PC-9 (cell line): ENCODE results near the gene TRIP12. TPM values are rescaled to one million over a fixed set of nuclear protein-coding genes. Genes with fewer than 3 reads are reported as not detected.

Experiments used
- BruUV-seq: library from RNA; stranded (reverse); fragments of 400-500 nt; replicated peaks from 2 replicates; lab custom pipeline; 2021; lab: Mats Ljungman, UMichigan
- CTCF ChIA-PET: fragments of 300-600 bp; sonication (Branson Sonifier 250); formaldehyde crosslinking; loops from one replicate; lab custom pipeline; 2022; ENCODE audit warnings: antibody characterized with exemption; lab: Charles Lee
- POLR2A ChIA-PET: fragments of 300-600 bp; sonication (Branson Sonifier 250); formaldehyde crosslinking; loops from one replicate; lab custom pipeline; 2022; ENCODE audit warnings: antibody characterized with exemption; ENCODE audit not compliant: unreplicated experiment; lab: Charles Lee
- DNase-seq, 2 experiments: peaks; one replicate each; pipeline versions ENCODE4 v3.0.0 to v3.0.0-alpha.2; 2015 to 2022; ENCODE audit warnings: mixed read lengths in 1 of 2
- H2AFZ ChIP-seq: fragments of 200-600 bp; sonication (generic); 2 replicates; pipeline ENCODE4 v1.8.1; 2017; ENCODE audit warnings: antibody characterized with exemption
- H3F3A ChIP-seq: fragments of 200-600 bp; sonication (generic); 2 replicates; pipeline ENCODE4 v1.8.1; 2017; ENCODE audit warnings: antibody characterized with exemption, mild to moderate bottlenecking, low read depth; ENCODE audit not compliant: insufficient read depth
- H3K27ac ChIP-seq: fragments of 200-600 bp; sonication (generic); 2 replicates; pipeline ENCODE4 v1.6.1; 2016; ENCODE audit warnings: mixed run types
- H3K27me3 ChIP-seq: fragments of 200-600 bp; sonication (generic); 2 replicates; pipeline ENCODE4 v1.6.1; 2016; ENCODE audit warnings: low read depth, mixed run types; ENCODE audit not compliant: insufficient read depth
- H3K36me3 ChIP-seq: fragments of 200-600 bp; sonication (generic); 2 replicates; pipeline ENCODE4 v1.6.1; 2016; ENCODE audit warnings: low read depth, mixed run types
- H3K4me1 ChIP-seq: fragments of 200-600 bp; sonication (generic); replicated peaks from 2 replicates; pipeline ENCODE4 v1.6.1; 2016; ENCODE audit warnings: mixed run types; ENCODE audit not compliant: insufficient read depth
- H3K4me2 ChIP-seq: fragments of 200-600 bp; sonication (generic); 2 replicates; pipeline ENCODE4 v1.6.1; 2017; ENCODE audit warnings: mixed run types
- H3K4me3 ChIP-seq: fragments of 200-600 bp; sonication (generic); 2 replicates; pipeline ENCODE4 v1.6.1; 2016; ENCODE audit warnings: mixed run types
- H3K79me2 ChIP-seq: fragments of 200-600 bp; sonication (generic); 2 replicates; pipeline ENCODE4 v1.6.1; 2017; ENCODE audit warnings: low read depth, mixed run types
- H3K9me2 ChIP-seq: fragments of 200-600 bp; sonication (generic); 2 replicates; pipeline ENCODE4 v1.8.1; 2017; ENCODE audit warnings: mild to moderate bottlenecking; ENCODE audit not compliant: insufficient read depth
- H3K9me3 ChIP-seq: fragments of 200-600 bp; sonication (generic); 2 replicates; pipeline ENCODE4 v1.8.1; 2016; ENCODE audit warnings: low read depth; ENCODE audit not compliant: insufficient read depth
- H4K20me1 ChIP-seq: fragments of 200-600 bp; sonication (generic); 2 replicates; pipeline ENCODE4 v1.8.1; 2017; ENCODE audit not compliant: insufficient read depth
- EZH2 ChIP-seq: fragments of 200-600 bp; sonication (generic); IDR thresholded peaks from 2 replicates; pipeline ENCODE4 v1.8.0; 2017; ENCODE audit warnings: antibody characterized with exemption, low read depth
- intact Hi-C: fragments of 100-400 bp; cut with micrococcal nuclease; formaldehyde crosslinking; loops from one replicate; pipeline ENCODE4 v1.10.0; 2022; ENCODE audit not compliant: unreplicated experiment
- total RNA-seq: library from RNA; stranded (reverse); gene quantifications from 2 replicates; pipeline ENCODE4 v1.2.3, GENCODE V29; 2021
- TF ChIP-seq, protein P1 (sequence below): fragments of 200-600 bp; sonication (generic); conservative IDR thresholded peaks from 2 replicates; pipeline ENCODE4 v1.6.1; 2017; ENCODE audit warnings: mixed run types, antibody characterized with exemption, mild to moderate bottlenecking, moderate library complexity

The TRIP12 gene
- total RNA-seq, 1 experiment from 2014 or later = 226 TPM

DNA sequence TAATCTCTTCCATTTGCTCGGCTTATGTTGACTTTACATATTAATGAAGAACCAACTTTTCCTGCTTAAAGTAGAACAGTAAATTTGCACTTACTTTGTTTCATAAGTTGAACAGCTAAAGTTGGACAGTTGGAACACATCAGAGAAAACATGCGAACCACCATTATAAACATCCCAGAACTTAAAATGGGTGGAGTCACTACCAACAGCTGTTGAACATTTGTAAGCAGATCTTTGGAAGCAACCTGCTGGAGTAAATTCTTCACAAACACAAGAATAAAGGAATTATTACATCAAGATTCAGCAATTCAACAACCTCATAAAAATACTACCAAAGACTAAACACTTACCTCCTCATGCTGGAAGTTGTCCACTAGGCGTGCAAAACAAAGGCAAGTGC, 111.0 kb downstream of the TRIP12 start:
- peaks cover 51% of the 10 kb centered on the region for H3K36me3 ChIP-seq

DNA sequence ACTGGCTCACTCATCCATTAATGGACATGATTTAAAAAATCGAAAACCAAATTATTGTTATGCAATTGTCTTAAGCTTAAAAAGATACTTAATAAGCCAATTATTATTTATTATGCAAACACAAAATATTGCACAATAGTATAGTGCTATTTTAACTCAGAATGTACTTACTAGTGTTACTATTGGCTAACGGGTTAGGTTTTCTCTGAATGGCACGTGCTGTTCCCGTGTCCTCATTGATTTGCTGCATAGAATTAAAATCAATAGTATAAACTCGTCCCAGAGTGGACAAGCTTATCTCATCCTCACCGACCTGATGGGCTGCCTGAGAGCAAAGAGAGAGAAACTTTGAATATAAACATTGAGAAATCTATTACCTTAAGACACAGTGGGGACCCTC, 116.2 kb downstream of the TRIP12 start:
- no peak overlapping the region for H3K4me2 ChIP-seq
- DNase-seq = no peak
- H3K36me3 ChIP-seq = peaks cover 21% of the 10 kb centered on the region
- H3K27me3 ChIP-seq = no peaks in the 10 kb centered on the region
- H3K4me3 ChIP-seq = no peak overlapping the region
- TF ChIP-seq, protein P1, sequence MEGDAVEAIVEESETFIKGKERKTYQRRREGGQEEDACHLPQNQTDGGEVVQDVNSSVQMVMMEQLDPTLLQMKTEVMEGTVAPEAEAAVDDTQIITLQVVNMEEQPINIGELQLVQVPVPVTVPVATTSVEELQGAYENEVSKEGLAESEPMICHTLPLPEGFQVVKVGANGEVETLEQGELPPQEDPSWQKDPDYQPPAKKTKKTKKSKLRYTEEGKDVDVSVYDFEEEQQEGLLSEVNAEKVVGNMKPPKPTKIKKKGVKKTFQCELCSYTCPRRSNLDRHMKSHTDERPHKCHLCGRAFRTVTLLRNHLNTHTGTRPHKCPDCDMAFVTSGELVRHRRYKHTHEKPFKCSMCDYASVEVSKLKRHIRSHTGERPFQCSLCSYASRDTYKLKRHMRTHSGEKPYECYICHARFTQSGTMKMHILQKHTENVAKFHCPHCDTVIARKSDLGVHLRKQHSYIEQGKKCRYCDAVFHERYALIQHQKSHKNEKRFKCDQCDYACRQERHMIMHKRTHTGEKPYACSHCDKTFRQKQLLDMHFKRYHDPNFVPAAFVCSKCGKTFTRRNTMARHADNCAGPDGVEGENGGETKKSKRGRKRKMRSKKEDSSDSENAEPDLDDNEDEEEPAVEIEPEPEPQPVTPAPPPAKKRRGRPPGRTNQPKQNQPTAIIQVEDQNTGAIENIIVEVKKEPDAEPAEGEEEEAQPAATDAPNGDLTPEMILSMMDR = no peak
- TF ChIP-seq EZH2 = no peak
- no peaks in the 10 kb centered on the region for H3K79me2 ChIP-seq
- POLR2A ChIA-PET = no interaction called here
- H3K9me3 ChIP-seq = no peaks in the 10 kb centered on the region
- no peak overlapping the region for H3K27ac ChIP-seq
- no peak overlapping the region for H2AFZ ChIP-seq
- H3F3A ChIP-seq = 0 out of 2 replicates have a peak, but pooled peaks cover 7% of the 10 kb centered on the region
- BruUV-seq = no TSS peak
- H4K20me1 ChIP-seq = peaks cover 6% of the 10 kb centered on the region
- H3K4me1 ChIP-seq = no peaks in the 10 kb centered on the region
- H3K9me2 ChIP-seq = no peaks in the 10 kb centered on the region
- intact Hi-C loops = loop anchor here (10.0 kb wide), 1 partner anchor 1009 kb away; no protein-coding TSS in a partner anchor
- CTCF ChIA-PET = no interaction called here

More for the DNA sequence above, 111.0 kb downstream of the TRIP12 start:
- H3K9me2 ChIP-seq = no peaks in the 10 kb centered on the region
- no peak overlapping the region for H2AFZ ChIP-seq
- no peaks in the 10 kb centered on the region for H3K27me3 ChIP-seq
- ChIA-PET POLR2A (no interaction called here), CTCF (no interaction called here)
- H4K20me1 ChIP-seq = peaks cover 4% of the 10 kb centered on the region
- no peaks in the 10 kb centered on the region for H3K9me3 ChIP-seq
- intact Hi-C loops = no loop called here
- no peaks in the 10 kb centered on the region for H3F3A ChIP-seq
- H3K4me2 ChIP-seq = no peak overlapping the region
- no peak for DNase-seq
- H3K79me2 ChIP-seq = no peaks in the 10 kb centered on the region
- no TSS peak for BruUV-seq
- no peak overlapping the region for H3K4me3 ChIP-seq
- no peaks in the 10 kb centered on the region for H3K4me1 ChIP-seq
- H3K27ac ChIP-seq = no peak overlapping the region
- TF ChIP-seq, protein P1 = no peak
- no peak for TF ChIP-seq EZH2

DNA sequence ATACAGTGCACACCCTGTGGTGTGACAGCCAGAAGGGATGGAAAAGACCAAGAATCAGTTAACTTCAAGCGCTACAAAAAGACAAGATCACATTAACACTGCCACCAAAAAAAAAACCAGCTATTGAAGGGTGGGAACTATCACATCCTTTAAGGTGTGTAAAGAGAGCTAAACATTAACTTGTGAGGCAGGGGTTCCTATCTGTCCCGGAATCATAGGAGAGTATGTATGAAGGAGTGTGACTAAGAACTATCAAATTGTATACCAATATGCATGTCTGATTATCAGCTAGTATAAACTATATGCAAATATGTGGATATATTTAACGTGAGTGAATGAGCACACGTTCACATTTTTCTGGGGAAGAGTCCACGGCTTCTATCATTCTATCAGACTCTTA, 119.0 kb downstream of the TRIP12 start:
- no peak overlapping the region for H3K4me2 ChIP-seq
- intact Hi-C loops = loop anchor here (10.0 kb wide), 1 partner anchor 1012 kb away; no protein-coding TSS in a partner anchor
- H3F3A ChIP-seq = peaks cover 13% of the 10 kb centered on the region; the same call in 1 of the 2 replicates
- no peak overlapping the region for H3K4me3 ChIP-seq
- H3K79me2 ChIP-seq = no peaks in the 10 kb centered on the region
- no peak overlapping the region for H3K27ac ChIP-seq
- no peaks in the 10 kb centered on the region for H3K9me2 ChIP-seq
- ChIA-PET CTCF (no interaction called here), POLR2A (interaction anchor here (0.5 kb wide), 1 partner anchor 75 kb away, joined by 5 read pairs; no protein-coding TSS in a partner anchor)
- no peaks in the 10 kb centered on the region for H3K9me3 ChIP-seq
- no peak overlapping the region for H2AFZ ChIP-seq
- BruUV-seq = no TSS peak
- TF ChIP-seq, protein P1 = no peak
- no peak for TF ChIP-seq EZH2
- H4K20me1 ChIP-seq = peaks cover 12% of the 10 kb centered on the region
- H3K4me1 ChIP-seq = no peaks in the 10 kb centered on the region
- no peaks in the 10 kb centered on the region for H3K27me3 ChIP-seq
- no peak for DNase-seq
- peaks cover 27% of the 10 kb centered on the region for H3K36me3 ChIP-seq
